Keratinocyte (primary cell): Measurements from ENCODE around the gene CACNA1F. TPM values are rescaled to one million over a fixed set of nuclear protein-coding genes. Genes with fewer than 3 reads are reported as not detected.

Experiments
- DNase-seq: peaks from one replicate; pipeline ENCODE4 v3.0.0-alpha.2; 2011; ENCODE audit warnings: low read depth, missing footprints, low spot score
- FAIRE-seq: peaks from 2 replicates; lab custom pipeline; 2011; peaks lifted over from hg19 to GRCh38; lab: Jason Lieb, UNC
- H2AFZ ChIP-seq: 2 replicates; pipeline ENCODE4 v1.6.0; 2012; ENCODE audit warnings: low read length, control low read depth, inconsistent platforms; ENCODE audit not compliant: control insufficient read depth
- H3K27ac ChIP-seq: 2 replicates; pipeline ENCODE4 v1.5.1; 2011; ENCODE audit warnings: low read length; ENCODE audit not compliant: control insufficient read depth, insufficient read depth
- H3K27me3 ChIP-seq: 3 replicates; pipeline ENCODE4 v1.6.0; 2011; ENCODE audit warnings: low read length; ENCODE audit not compliant: control insufficient read depth, insufficient read depth; ENCODE audit errors: extremely low read depth
- H3K36me3 ChIP-seq, 2 experiments: 2 replicates in 1 of 2; 3 replicates in 1 of 2; pipeline ENCODE4 v1.5.1; 2011; ENCODE audit warnings: low read length in 2 of 2, mild to moderate bottlenecking in 1 of 2; ENCODE audit not compliant: control insufficient read depth in 2 of 2, insufficient read depth in 2 of 2; ENCODE audit errors: extremely low read depth in 1 of 2
- H3K4me1 ChIP-seq: 3 replicates; pipeline ENCODE4 v1.5.1; 2011; ENCODE audit warnings: low read length; ENCODE audit not compliant: control insufficient read depth, insufficient read depth; ENCODE audit errors: extremely low read depth
- H3K4me2 ChIP-seq: 3 replicates; pipeline ENCODE4 v1.6.0; 2011; ENCODE audit warnings: low read depth, low read length; ENCODE audit not compliant: control insufficient read depth, insufficient read depth; ENCODE audit errors: extremely low read depth
- H3K4me3 ChIP-seq, 3 experiments: fragments of 200-600 bp in 1 of 3; sonication (generic) in 1 of 3; 2 replicates in 2 of 3; 3 replicates in 1 of 3; pipeline ENCODE4 v1.5.1; 2011 to 2016; ENCODE audit warnings: low read length in 3 of 3, mild to moderate bottlenecking in 3 of 3, control low read depth in 2 of 3, inconsistent platforms in 1 of 3, low read depth in 1 of 3, mixed read lengths in 1 of 3, mixed run types in 1 of 3, moderate library complexity in 1 of 3; ENCODE audit not compliant: control insufficient read depth in 2 of 3, insufficient read depth in 2 of 3; ENCODE audit errors: extremely low read depth in 1 of 3
- H3K79me2 ChIP-seq: 2 replicates; pipeline ENCODE4 v1.6.0; 2012; ENCODE audit warnings: low read length; ENCODE audit not compliant: control insufficient read depth, insufficient read depth
- H3K9ac ChIP-seq: 3 replicates; pipeline ENCODE4 v1.6.0; 2011; ENCODE audit warnings: low read length; ENCODE audit not compliant: control insufficient read depth, insufficient read depth; ENCODE audit errors: extremely low read depth
- H3K9me1 ChIP-seq: 3 replicates; pipeline ENCODE4 v1.6.0; 2011; ENCODE audit warnings: low read length; ENCODE audit not compliant: control insufficient read depth, insufficient read depth; ENCODE audit errors: extremely low read depth
- H3K9me3 ChIP-seq: 2 replicates; pipeline ENCODE4 v1.5.1; 2012; ENCODE audit warnings: low read depth, low read length; ENCODE audit not compliant: control insufficient read depth
- H4K20me1 ChIP-seq: 3 replicates; pipeline ENCODE4 v1.6.0; 2011; ENCODE audit warnings: low read length; ENCODE audit not compliant: control insufficient read depth, insufficient read depth; ENCODE audit errors: extremely low read depth
- EZH2 ChIP-seq: IDR thresholded peaks from one replicate; pipeline ENCODE4 v1.6.1; 2012; ENCODE audit warnings: inconsistent platforms, mild to moderate bottlenecking, low read length, moderate library complexity
- dilution Hi-C: fragments of 300-500 bp; cut with MboI; formaldehyde crosslinking; loops from one replicate; pipeline ENCODE4 v1.7.0; 2020; ENCODE audit warnings: low sequenced_read_pairs; ENCODE audit not compliant: extremely low pct_ligation_motif_present
- polyA plus RNA-seq, 5 experiments: library from polyadenylated mRNA; depleted of rRNA in 3 of 5; stranded (reverse) in 3 of 5; stranded (forward) in 1 of 5; unstranded in 1 of 5; fragments of >200 nt; gene quantifications; 1 replicate in 1 of 5; 2 replicates in 3 of 5; 3 replicates in 1 of 5; pipeline versions ENCODE4 v1.2.1 to v1.2.3, GENCODE V29; 2011 to 2012; ENCODE audit warnings: missing spikeins in 2 of 5, low read depth in 1 of 5, low replicate concordance in 1 of 5
- TF ChIP-seq, protein P1 (sequence below), 3 experiments: IDR thresholded peaks in 1 of 3; conservative IDR thresholded peaks in 1 of 3; optimal IDR thresholded peaks in 1 of 3; 2 replicates in 2 of 3; 3 replicates in 1 of 3; pipeline versions ENCODE3 to v1.5.1; 2011; ENCODE audit warnings: low read length in 3 of 3, mild to moderate bottlenecking in 3 of 3, moderate library complexity in 2 of 3, control low read depth in 1 of 3, inconsistent platforms in 1 of 3; ENCODE audit not compliant: insufficient read depth in 2 of 3; ENCODE audit errors: extremely low read depth in 1 of 3

Gene CACNA1F
- polyA plus RNA-seq, 1 donor (not counting 4 experiments of a cell fraction or from before 2014, with no cell fraction given): not detected

GRCh38 chrX:49238735-49239134 is 5.6 kb upstream of the CACNA1F start:
- Histone ChIP-seq H4K20me1 (no peaks in the 10 kb centered on the region), H3K27me3 (no peaks in the 10 kb centered on the region), H2AFZ (no peak overlapping the region), H3K4me1 (peaks cover 4% of the 10 kb centered on the region), H3K9me3 (no peaks in the 10 kb centered on the region), H3K9me1 (no peaks in the 10 kb centered on the region), H3K36me3 (peaks cover 4 to 5% of the 10 kb centered on the region in 2 experiments), H3K79me2 (no peaks in the 10 kb centered on the region), H3K4me2 (no peak overlapping the region), H3K4me3 (no peak overlapping the region), H3K9ac (no peak overlapping the region), H3K27ac (no peak overlapping the region)
- no peak for DNase-seq
- FAIRE-seq: no peak
- no peak for TF ChIP-seq EZH2
- TF ChIP-seq, protein P1, sequence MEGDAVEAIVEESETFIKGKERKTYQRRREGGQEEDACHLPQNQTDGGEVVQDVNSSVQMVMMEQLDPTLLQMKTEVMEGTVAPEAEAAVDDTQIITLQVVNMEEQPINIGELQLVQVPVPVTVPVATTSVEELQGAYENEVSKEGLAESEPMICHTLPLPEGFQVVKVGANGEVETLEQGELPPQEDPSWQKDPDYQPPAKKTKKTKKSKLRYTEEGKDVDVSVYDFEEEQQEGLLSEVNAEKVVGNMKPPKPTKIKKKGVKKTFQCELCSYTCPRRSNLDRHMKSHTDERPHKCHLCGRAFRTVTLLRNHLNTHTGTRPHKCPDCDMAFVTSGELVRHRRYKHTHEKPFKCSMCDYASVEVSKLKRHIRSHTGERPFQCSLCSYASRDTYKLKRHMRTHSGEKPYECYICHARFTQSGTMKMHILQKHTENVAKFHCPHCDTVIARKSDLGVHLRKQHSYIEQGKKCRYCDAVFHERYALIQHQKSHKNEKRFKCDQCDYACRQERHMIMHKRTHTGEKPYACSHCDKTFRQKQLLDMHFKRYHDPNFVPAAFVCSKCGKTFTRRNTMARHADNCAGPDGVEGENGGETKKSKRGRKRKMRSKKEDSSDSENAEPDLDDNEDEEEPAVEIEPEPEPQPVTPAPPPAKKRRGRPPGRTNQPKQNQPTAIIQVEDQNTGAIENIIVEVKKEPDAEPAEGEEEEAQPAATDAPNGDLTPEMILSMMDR (optimal IDR thresholded peaks at IDR 0.05 in 1 of 3, IDR thresholded peaks at IDR 0.05 in 1 of 3, conservative IDR thresholded peaks at IDR 0.05 in 1 of 3; ENCODE audit: extremely low read depth in 1 of 3, insufficient read depth in 2 of 3, low read length in 3 of 3): no peak
- dilution Hi-C loops: no loop called here

- no peak for FAIRE-seq
- no peak overlapping the region for H2AFZ ChIP-seq
- DNase-seq: no peak
- no peaks in the 10 kb centered on the region for H3K4me1 ChIP-seq
- no peak overlapping the region for H3K4me3 ChIP-seq
- H3K9ac ChIP-seq: no peak overlapping the region
- no peaks in the 10 kb centered on the region for H3K9me1 ChIP-seq
- H3K4me2 ChIP-seq: no peak overlapping the region
- no peaks in the 10 kb centered on the region for H3K27me3 ChIP-seq
- H3K9me3 ChIP-seq: no peaks in the 10 kb centered on the region
- TF ChIP-seq EZH2: no peak
- TF ChIP-seq, protein P1 (optimal IDR thresholded peaks at IDR 0.05 in 1 of 3, IDR thresholded peaks at IDR 0.05 in 1 of 3, conservative IDR thresholded peaks at IDR 0.05 in 1 of 3; ENCODE audit: extremely low read depth in 1 of 3, insufficient read depth in 2 of 3, low read length in 3 of 3): no peak
- peaks cover 0 to 1% of the 10 kb centered on the region in 2 experiments for H3K36me3 ChIP-seq
- H3K27ac ChIP-seq: no peak overlapping the region
- dilution Hi-C loops: no loop called here
- H4K20me1 ChIP-seq: no peaks in the 10 kb centered on the region
- no peaks in the 10 kb centered on the region for H3K79me2 ChIP-seq
Measured at GRCh38 chrX:49237060-49237459, 3.9 kb upstream of the CACNA1F start.
